ENCODE data around the gene REM2. TPM values are rescaled to one million over a fixed set of nuclear protein-coding genes. Genes with fewer than 3 reads are reported as not detected.
A peak's percentile ranks its signal among the peaks of the same experiment; 100 is the strongest.

The REM2 gene
- total RNA-seq, 1 donor from 2014 or later = 0.79 TPM

- no peaks in the 10 kb centered on the region for H3K27me3 ChIP-seq (ENCODE audit: insufficient read depth, low read length)
- H3K27me3 Mint-ChIP-seq (ENCODE audit: low read depth, unreplicated experiment) = no peaks in the 10 kb centered on the region
- no peak overlapping the region for H3K9ac ChIP-seq (ENCODE audit: low read length)
- H3K36me3 ChIP-seq (ENCODE audit: insufficient read depth, low read length) = peaks cover 46% of the 10 kb centered on the region
- H3K9me3 Mint-ChIP-seq (ENCODE audit: unreplicated experiment) = no peaks in the 10 kb centered on the region
- no peak for DNase-seq (ENCODE audit: low read depth)
- TF ChIP-seq, protein P1, sequence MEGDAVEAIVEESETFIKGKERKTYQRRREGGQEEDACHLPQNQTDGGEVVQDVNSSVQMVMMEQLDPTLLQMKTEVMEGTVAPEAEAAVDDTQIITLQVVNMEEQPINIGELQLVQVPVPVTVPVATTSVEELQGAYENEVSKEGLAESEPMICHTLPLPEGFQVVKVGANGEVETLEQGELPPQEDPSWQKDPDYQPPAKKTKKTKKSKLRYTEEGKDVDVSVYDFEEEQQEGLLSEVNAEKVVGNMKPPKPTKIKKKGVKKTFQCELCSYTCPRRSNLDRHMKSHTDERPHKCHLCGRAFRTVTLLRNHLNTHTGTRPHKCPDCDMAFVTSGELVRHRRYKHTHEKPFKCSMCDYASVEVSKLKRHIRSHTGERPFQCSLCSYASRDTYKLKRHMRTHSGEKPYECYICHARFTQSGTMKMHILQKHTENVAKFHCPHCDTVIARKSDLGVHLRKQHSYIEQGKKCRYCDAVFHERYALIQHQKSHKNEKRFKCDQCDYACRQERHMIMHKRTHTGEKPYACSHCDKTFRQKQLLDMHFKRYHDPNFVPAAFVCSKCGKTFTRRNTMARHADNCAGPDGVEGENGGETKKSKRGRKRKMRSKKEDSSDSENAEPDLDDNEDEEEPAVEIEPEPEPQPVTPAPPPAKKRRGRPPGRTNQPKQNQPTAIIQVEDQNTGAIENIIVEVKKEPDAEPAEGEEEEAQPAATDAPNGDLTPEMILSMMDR (IDR thresholded peaks at IDR 0.05; ENCODE audit: insufficient read depth, low read depth, low read length) = no peak
- no peak for TF ChIP-seq EZH2 (IDR thresholded peaks at IDR 0.05; ENCODE audit: insufficient read depth, low read length)
- no peaks in the 10 kb centered on the region for H3K9me3 ChIP-seq (ENCODE audit: insufficient read depth, low read depth, low read length)
- H3K4me3 ChIP-seq (ENCODE audit: insufficient read depth, low read depth, low read length) = no peak overlapping the region
- peaks cover 26% of the 10 kb centered on the region for H3K4me1 Mint-ChIP-seq (ENCODE audit: low read depth, unreplicated experiment)
- H3K4me2 ChIP-seq (ENCODE audit: low read length) = no peak overlapping the region
- H2AFZ ChIP-seq (ENCODE audit: low read depth, low read length) = no peak overlapping the region
- no peak overlapping the region for H3K27ac Mint-ChIP-seq (ENCODE audit: unreplicated experiment)
- H3K4me3 Mint-ChIP-seq (ENCODE audit: unreplicated experiment) = peak overlapping the region; percentile 17
- H3K4me1 ChIP-seq (ENCODE audit: insufficient read depth, low read length) = peaks cover 15% of the 10 kb centered on the region
- no peak overlapping the region for H3K27ac ChIP-seq (ENCODE audit: low read depth, low read length)
- H3K36me3 Mint-ChIP-seq (ENCODE audit: low read depth, unreplicated experiment) = peaks cover 20% of the 10 kb centered on the region
- FAIRE-seq = no peak
- no peaks in the 10 kb centered on the region for H3K79me2 ChIP-seq (ENCODE audit: insufficient read depth, low read length)
- no peaks in the 10 kb centered on the region for H4K20me1 ChIP-seq (ENCODE audit: insufficient read depth, low read length)
These were observed 18.8 kb downstream of the REM2 start for GRCh38 chr14:22901799-22902198.

GRCh38 chr14:22903742-22904087 lies 20.7 kb downstream of the REM2 start:
- no peaks in the 10 kb centered on the region for H3K79me2 ChIP-seq (ENCODE audit: insufficient read depth, low read length)
- no peak overlapping the region for H3K27ac ChIP-seq (ENCODE audit: low read depth, low read length)
- H3K27me3 ChIP-seq (ENCODE audit: insufficient read depth, low read length) = no peaks in the 10 kb centered on the region
- TF ChIP-seq EZH2 (IDR thresholded peaks at IDR 0.05; ENCODE audit: insufficient read depth, low read length) = no peak
- TF ChIP-seq, protein P1 (IDR thresholded peaks at IDR 0.05; ENCODE audit: insufficient read depth, low read depth, low read length) = no peak
- peaks cover 54% of the 10 kb centered on the region for H3K36me3 ChIP-seq (ENCODE audit: insufficient read depth, low read length)
- Mint-ChIP-seq H3K36me3 (ENCODE audit: low read depth, unreplicated experiment) (peaks cover 20% of the 10 kb centered on the region), H3K27me3 (ENCODE audit: low read depth, unreplicated experiment) (no peaks in the 10 kb centered on the region), H3K4me1 (ENCODE audit: low read depth, unreplicated experiment) (peaks cover 11% of the 10 kb centered on the region), H3K9me3 (ENCODE audit: unreplicated experiment) (no peaks in the 10 kb centered on the region), H3K4me3 (ENCODE audit: unreplicated experiment) (no peak overlapping the region), H3K27ac (ENCODE audit: unreplicated experiment) (no peak overlapping the region)
- H3K4me2 ChIP-seq (ENCODE audit: low read length) = no peak overlapping the region
- H4K20me1 ChIP-seq (ENCODE audit: insufficient read depth, low read length) = no peaks in the 10 kb centered on the region
- FAIRE-seq (no peak), DNase-seq (ENCODE audit: low read depth) (no peak)
- no peak overlapping the region for H3K9ac ChIP-seq (ENCODE audit: low read length)
- H3K4me3 ChIP-seq (ENCODE audit: insufficient read depth, low read depth, low read length) = no peak overlapping the region
- H3K9me3 ChIP-seq (ENCODE audit: insufficient read depth, low read depth, low read length) = no peaks in the 10 kb centered on the region
- H3K4me1 ChIP-seq (ENCODE audit: insufficient read depth, low read length) = peaks cover 6% of the 10 kb centered on the region
- no peak overlapping the region for H2AFZ ChIP-seq (ENCODE audit: low read depth, low read length)

DNA sequence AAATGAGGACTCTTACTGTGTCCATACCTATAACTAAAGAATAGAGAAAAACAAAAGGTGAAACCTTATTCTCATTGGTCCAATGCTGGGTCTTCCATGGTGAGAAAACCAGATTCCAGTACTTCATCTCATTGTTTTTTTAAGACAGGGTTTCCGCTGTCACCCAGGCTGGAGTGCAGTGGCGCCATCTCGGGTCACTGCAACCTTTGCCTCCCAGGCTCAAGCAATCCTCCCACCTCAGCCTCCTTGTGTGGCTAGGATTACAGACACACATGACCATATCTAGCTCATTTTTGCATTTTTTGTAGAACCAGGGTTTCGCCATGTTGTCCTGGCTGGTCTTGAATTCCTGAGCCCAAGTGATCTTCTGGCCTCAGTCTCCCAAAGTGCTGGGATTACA lies 22.6 kb downstream of the REM2 start:
- no peak overlapping the region for H3K9ac ChIP-seq (ENCODE audit: low read length)
- H3K79me2 ChIP-seq (ENCODE audit: insufficient read depth, low read length) = peaks cover 10% of the 10 kb centered on the region
- H3K27me3 Mint-ChIP-seq (ENCODE audit: low read depth, unreplicated experiment) = no peaks in the 10 kb centered on the region
- H3K4me3 ChIP-seq (ENCODE audit: insufficient read depth, low read depth, low read length) = no peak overlapping the region
- no peak overlapping the region for H3K27ac Mint-ChIP-seq (ENCODE audit: unreplicated experiment)
- H3K4me1 Mint-ChIP-seq (ENCODE audit: low read depth, unreplicated experiment) = no peaks in the 10 kb centered on the region
- H3K36me3 Mint-ChIP-seq (ENCODE audit: low read depth, unreplicated experiment) = peaks cover 20% of the 10 kb centered on the region
- no peak overlapping the region for H2AFZ ChIP-seq (ENCODE audit: low read depth, low read length)
- H3K4me1 ChIP-seq (ENCODE audit: insufficient read depth, low read length) = no peaks in the 10 kb centered on the region
- H3K27me3 ChIP-seq (ENCODE audit: insufficient read depth, low read length) = no peaks in the 10 kb centered on the region
- H3K27ac ChIP-seq (ENCODE audit: low read depth, low read length) = no peak overlapping the region
- no peaks in the 10 kb centered on the region for H4K20me1 ChIP-seq (ENCODE audit: insufficient read depth, low read length)
- no peak overlapping the region for H3K4me3 Mint-ChIP-seq (ENCODE audit: unreplicated experiment)
- H3K36me3 ChIP-seq (ENCODE audit: insufficient read depth, low read length) = peaks cover 62% of the 10 kb centered on the region
- no peak for DNase-seq (ENCODE audit: low read depth)
- H3K9me3 Mint-ChIP-seq (ENCODE audit: unreplicated experiment) = no peaks in the 10 kb centered on the region
- no peaks in the 10 kb centered on the region for H3K9me3 ChIP-seq (ENCODE audit: insufficient read depth, low read depth, low read length)
- H3K4me2 ChIP-seq (ENCODE audit: low read length) = no peak overlapping the region
- no peak for FAIRE-seq
- no peak for TF ChIP-seq EZH2 (IDR thresholded peaks at IDR 0.05; ENCODE audit: insufficient read depth, low read length)
- TF ChIP-seq, protein P1 (IDR thresholded peaks at IDR 0.05; ENCODE audit: insufficient read depth, low read depth, low read length) = no peak
